Activated CD4-positive, alpha-beta T cell treated with anti-CD3 and anti-CD28 coated beads for 1 hour (primary cell): ENCODE results near the gene CEP128.

Experiments
- DNase-seq: peaks from one replicate; pipeline ENCODE4 v3.0.0-alpha.2; 2020

Gene CEP128

GRCh38 chr14:80872645-80873044 is 68.9 kb downstream of the CEP128 start:
- DNase-seq: no peak

GRCh38 chr14:80868260-80868659 is 73.3 kb downstream of the CEP128 start:
- no peak for DNase-seq

- DNase-seq: no peak
These were observed 73.7 kb downstream of the CEP128 start for GRCh38 chr14:80867798-80868197.

- DNase-seq: no peak
These were observed 74.4 kb downstream of the CEP128 start for GRCh38 chr14:80867091-80867490.

GRCh38 chr14:80865565-80865964 is 76.0 kb downstream of the CEP128 start:
- DNase-seq: no peak

- DNase-seq: no peak
These were observed 78.6 kb downstream of the CEP128 start for GRCh38 chr14:80862983-80863382.

GRCh38 chr14:80862541-80862940 is 79.0 kb downstream of the CEP128 start:
- no peak for DNase-seq

- DNase-seq: no peak
These were observed 91.2 kb downstream of the CEP128 start for GRCh38 chr14:80850197-80850814.

GRCh38 chr14:80847070-80847469 is 94.5 kb downstream of the CEP128 start:
- DNase-seq: no peak

GRCh38 chr14:80845856-80846255 is 95.7 kb downstream of the CEP128 start:
- DNase-seq: no peak

GRCh38 chr14:80844872-80845271 is 96.7 kb downstream of the CEP128 start:
- DNase-seq: no peak

GRCh38 chr14:80839743-80840142 is 101.8 kb downstream of the CEP128 start:
- no peak for DNase-seq

GRCh38 chr14:80809663-80810062 is 131.9 kb downstream of the CEP128 start:
- DNase-seq: no peak

- no peak for DNase-seq
These were observed 136.4 kb downstream of the CEP128 start for GRCh38 chr14:80805136-80805535.

- no peak for DNase-seq
These were observed 142.7 kb downstream of the CEP128 start for GRCh38 chr14:80798878-80799277.

- DNase-seq: no peak
These were observed 143.3 kb downstream of the CEP128 start for GRCh38 chr14:80798211-80798610.

GRCh38 chr14:80792771-80793170 is 148.8 kb downstream of the CEP128 start:
- DNase-seq: no peak

- no peak for DNase-seq
These were observed 153.7 kb downstream of the CEP128 start for GRCh38 chr14:80787876-80788275.

GRCh38 chr14:80784820-80785219 is 156.7 kb downstream of the CEP128 start:
- no peak for DNase-seq

- DNase-seq: no peak
These were observed 159.6 kb downstream of the CEP128 start for GRCh38 chr14:80781972-80782367.

GRCh38 chr14:80780500-80780899 is 161.0 kb downstream of the CEP128 start:
- no peak for DNase-seq

- DNase-seq: no peak
These were observed 164.9 kb downstream of the CEP128 start for GRCh38 chr14:80776657-80777056.

GRCh38 chr14:80776186-80776585 is 165.4 kb downstream of the CEP128 start:
- DNase-seq: no peak

- DNase-seq: no peak
These were observed 169.0 kb downstream of the CEP128 start for GRCh38 chr14:80772504-80772903.

GRCh38 chr14:80771201-80771600 is 170.3 kb downstream of the CEP128 start:
- DNase-seq: no peak
